Mammary epithelial cell (primary cell): ENCODE measurements around the gene ANP32E.

Experiments used
- EZH2 ChIP-seq: IDR thresholded peaks from 2 replicates; pipeline ENCODE4 v1.6.1; 2012; ENCODE audit warnings: low read length, inconsistent platforms, borderline replicate concordance
- TF ChIP-seq, protein P1 (sequence below), 2 donors: IDR thresholded peaks in 1 of 2; conservative IDR thresholded peaks in 1 of 2; 2 replicates each; pipeline ENCODE4 v1.5.1; 2011 to 2012; ENCODE audit warnings: inconsistent platforms in 2 of 2, low read length in 2 of 2, mild to moderate bottlenecking in 2 of 2, control low read depth in 1 of 2, low read depth in 1 of 2; ENCODE audit not compliant: insufficient read depth in 1 of 2; ENCODE audit errors: extremely low read depth in 1 of 2

DNA sequence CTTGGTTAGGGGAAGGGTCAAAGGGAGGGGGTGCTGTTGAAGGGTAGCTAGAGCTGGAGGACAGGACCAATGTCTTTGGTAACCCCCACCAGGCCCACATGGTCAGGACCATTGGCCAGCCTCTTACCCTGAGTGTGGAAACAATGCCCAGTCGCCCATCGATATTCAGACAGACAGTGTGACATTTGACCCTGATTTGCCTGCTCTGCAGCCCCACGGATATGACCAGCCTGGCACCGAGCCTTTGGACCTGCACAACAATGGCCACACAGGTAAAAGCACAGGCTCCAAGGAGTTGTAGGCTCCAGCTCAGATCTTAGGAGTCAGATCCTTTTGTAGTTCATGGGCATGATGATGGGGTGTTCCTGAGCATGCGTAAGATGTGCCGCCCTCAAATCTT is 25.5 kb upstream of the ANP32E start:
- TF ChIP-seq EZH2, result no peak
- TF ChIP-seq, protein P1, sequence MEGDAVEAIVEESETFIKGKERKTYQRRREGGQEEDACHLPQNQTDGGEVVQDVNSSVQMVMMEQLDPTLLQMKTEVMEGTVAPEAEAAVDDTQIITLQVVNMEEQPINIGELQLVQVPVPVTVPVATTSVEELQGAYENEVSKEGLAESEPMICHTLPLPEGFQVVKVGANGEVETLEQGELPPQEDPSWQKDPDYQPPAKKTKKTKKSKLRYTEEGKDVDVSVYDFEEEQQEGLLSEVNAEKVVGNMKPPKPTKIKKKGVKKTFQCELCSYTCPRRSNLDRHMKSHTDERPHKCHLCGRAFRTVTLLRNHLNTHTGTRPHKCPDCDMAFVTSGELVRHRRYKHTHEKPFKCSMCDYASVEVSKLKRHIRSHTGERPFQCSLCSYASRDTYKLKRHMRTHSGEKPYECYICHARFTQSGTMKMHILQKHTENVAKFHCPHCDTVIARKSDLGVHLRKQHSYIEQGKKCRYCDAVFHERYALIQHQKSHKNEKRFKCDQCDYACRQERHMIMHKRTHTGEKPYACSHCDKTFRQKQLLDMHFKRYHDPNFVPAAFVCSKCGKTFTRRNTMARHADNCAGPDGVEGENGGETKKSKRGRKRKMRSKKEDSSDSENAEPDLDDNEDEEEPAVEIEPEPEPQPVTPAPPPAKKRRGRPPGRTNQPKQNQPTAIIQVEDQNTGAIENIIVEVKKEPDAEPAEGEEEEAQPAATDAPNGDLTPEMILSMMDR (conservative IDR thresholded peaks at IDR 0.05 in 1 of 2, IDR thresholded peaks at IDR 0.05 in 1 of 2; ENCODE audit: extremely low read depth in 1 of 2, insufficient read depth in 1 of 2, low read depth in 1 of 2, low read length in 2 of 2), result no peak
